HG02970 (cell line): ENCODE results near the gene MATCAP1.

Experiments used
- ATAC-seq: cut with Tn5 transposase; IDR thresholded peaks from one replicate; pipeline ENCODE4 v1.9.1; 2021; ENCODE audit warnings: mild to moderate bottlenecking, moderate library complexity, moderate number of reproducible peaks; ENCODE audit not compliant: unreplicated experiment, low FRiP score

MATCAP1 gene

DNA sequence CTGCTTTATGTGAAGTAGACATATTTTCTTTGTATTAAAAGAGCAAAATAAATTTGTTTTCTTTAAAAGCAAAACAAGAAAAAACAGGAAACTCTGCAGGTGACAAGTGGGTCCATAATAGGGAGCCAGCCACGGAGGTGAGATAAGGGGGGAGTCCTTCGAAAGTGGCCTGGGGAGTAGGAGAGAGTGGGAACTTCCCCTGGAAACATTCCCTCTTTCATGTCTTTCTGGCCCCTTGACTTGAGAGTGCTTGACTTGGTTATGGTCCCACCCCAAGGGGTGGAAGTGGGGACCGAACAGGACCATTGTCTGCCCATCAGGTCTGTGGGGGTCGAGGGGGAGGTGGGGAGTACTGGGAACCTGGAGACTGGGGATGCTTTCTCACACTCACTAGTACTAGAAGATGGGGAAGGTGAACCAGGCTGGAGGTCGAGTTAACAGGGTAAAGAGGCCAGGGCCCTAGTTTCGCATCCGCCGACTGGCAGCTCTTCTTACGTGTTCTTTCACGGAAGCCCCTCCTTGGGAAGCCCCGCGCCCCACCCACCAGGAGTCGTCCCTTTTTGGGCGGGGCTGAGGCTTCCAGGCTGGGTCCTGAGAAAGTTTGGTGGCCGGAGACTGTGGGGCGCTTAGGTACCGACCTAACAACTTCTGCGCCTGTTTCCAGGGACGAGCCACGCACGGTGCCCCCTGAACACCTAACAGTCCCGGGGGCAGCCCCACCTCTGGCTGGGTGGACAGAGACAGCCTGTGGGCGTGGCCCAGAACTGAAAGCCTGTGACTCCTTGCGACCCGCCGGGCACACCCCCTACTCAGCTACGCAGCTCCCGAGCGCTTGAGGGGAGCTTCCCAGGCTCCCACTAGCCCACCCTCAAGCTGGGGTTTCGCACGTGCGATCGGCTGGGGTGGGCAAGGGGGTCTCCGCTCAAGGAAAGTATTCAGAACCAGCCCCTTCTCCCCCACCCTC, 24.8 kb downstream of the MATCAP1 start:
- ATAC-seq, result peak; percentile 42

DNA sequence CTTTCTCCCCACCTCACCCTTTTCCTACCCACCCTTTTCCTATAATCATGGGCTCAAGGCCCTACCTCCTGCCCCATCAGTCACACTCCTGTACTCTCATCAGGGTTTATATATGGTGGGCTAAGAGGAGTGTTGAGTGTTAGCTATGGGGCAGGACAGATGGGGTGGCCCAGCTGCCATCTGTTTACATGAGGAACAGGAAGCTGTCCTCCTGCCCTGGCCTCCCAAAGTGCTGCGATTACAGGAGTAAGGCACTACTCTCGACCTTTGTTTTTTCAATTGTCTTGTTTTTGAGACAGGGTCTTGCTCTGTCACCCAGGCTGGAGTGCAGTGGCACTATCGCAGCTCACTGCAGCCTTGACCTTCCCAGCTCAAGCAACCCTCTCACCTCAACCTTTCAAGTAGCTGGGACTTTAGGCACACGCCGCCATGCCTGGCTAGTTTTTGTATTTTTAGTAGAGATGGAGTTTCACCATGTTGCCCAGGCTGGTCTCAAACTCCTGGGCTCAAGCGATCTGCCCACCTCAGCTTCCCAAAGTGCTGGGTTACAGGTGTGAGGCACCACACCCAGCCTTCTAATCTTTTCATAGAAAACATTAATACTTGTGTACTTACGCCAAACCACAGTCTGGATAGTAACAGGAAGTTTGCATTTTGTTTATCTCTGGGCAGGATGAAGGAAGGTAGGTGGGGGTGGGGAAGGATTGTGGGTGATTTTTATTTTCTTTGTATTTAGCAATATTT, 25.7 kb downstream of the MATCAP1 start:
- no peak for ATAC-seq

DNA sequence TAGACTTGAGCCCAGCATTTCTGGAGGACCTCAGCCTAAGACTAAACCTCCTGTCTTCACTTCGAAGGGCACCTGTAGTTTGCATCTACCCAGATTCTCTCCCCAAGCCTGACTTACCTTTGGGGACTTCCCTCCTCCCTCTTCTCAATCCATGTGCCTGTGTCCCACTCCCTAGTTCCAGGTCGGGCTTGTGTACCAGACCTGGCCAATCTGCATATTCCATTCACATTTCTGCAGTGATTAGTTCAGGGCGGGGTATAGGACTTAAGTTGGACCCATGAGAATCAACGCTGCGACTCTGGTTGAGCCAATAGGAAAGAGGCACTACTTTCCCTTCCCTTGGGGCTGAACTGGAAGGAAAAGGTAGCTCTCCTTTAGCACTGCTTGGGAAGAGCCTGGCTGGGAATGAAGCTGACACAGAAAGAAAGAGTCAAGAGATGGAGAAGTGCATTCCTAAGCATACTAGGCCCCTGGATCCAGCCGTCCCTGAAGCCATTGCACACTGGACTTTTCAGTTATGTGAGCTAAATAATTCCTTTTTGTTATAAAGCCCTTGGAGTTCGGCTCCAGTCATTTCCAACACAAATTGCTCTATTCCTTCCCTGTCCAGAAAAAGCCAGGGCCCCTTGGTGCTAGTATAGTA, 26.5 kb downstream of the MATCAP1 start:
- ATAC-seq, result no peak

DNA sequence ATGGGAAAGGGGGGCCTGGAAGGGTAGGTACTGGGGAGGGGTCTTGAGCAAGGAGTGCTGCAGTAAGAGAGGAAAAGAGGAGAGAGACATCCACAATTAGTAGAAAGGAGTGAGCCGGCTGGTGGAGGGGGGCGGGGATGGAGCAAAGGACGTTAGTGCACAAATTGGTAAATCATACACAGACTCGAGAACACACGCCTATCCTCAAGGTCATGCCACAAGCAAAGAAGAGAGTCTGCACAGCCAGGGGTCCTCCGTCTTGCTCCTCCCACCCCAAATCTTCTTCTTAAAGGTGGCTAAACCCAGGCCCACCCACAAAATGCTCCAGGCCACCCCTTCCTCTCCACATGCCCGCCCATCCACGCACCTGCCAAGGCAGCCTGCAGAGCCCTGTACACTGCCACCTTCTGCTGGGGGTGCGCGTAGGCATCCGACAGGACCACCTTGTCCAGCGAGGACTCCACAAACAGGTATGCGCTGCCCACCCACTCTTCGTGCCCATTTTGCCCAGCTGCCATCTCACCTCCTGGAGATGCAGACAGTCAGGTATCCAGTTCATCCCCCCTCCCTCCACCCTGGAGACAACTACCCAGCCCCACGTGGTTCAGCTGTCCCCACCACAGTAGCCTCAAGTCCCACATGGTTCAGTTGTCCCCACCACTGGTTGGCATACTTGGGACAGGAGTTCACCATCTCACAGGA, 27.5 kb downstream of the MATCAP1 start:
- no peak for ATAC-seq

DNA sequence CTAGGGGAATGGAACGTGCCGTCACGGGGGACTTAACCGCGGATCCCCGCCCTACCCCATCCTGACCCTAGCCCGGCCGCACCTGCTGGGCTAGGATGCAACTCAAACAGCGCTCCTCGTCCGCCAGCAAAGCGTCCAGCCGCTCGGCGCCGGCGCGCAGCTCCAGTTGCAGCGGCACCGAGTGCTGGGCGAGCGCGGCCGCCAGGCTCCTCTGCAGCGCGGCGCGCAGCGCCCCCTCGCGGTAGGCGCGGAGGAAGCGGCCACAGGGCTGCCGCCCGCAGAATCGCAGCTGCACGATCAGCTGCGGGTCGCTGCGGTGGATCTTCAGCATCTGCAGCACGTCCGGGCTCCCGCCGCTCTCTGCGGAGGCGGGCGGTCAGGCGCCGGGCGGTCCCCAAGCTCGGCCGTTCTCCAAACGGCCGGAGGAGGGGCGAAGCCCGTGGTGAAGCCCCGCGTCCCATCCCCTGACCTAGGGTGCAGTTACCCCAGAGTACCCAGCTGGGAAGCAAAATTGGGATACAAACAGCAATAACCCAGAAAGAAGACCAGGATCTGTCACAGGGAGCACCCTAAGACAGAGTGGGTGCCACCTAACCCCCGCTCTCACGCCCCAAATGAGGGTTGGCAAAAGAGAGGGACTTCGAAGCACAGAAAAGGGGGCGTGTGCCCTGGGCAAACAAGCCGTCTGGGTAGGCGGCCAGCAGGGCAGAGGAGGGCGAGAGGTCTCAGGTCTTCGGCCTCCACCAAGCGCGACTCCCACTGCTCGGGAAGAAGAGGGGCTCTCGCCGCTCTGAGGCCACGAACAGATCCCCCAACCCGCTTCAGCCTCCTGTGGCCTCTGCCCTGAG, 28.2 kb downstream of the MATCAP1 start:
- ATAC-seq, result no peak

DNA sequence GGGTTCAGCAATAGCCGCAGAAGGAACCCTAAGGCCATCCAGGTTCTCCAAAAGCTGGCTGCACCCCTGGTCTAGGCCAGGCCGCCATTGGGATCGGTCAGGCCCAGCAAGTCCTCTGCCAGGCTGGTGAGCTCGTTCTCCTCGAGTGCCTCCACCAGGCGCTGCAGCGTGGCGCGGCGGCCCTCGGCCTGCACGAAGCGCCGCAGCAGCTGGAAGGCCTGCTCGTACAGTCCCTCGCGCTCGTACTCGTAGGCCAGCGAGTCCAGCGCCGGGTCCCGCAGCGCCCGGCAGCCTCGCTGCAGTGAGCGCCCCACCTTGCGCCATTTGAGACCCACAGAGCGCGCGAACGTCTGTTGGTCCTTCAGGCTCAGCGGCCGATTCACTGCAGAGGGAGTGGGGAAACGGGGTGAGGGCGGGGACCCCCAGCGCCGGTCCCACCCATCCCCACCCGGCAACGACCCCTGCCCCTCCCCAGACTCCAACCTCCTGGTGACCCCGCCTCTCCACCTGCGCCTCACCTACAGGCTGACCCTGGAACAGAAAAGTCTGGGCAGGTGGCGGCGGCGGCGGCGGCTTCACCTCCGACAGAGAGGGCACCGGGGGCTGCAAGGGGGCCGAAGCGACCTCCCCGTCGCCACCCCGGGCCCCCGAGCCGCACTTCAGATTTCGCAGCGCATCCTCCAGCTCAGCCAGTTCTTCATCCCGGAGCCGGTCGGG, 29.0 kb downstream of the MATCAP1 start:
- no peak for ATAC-seq

DNA sequence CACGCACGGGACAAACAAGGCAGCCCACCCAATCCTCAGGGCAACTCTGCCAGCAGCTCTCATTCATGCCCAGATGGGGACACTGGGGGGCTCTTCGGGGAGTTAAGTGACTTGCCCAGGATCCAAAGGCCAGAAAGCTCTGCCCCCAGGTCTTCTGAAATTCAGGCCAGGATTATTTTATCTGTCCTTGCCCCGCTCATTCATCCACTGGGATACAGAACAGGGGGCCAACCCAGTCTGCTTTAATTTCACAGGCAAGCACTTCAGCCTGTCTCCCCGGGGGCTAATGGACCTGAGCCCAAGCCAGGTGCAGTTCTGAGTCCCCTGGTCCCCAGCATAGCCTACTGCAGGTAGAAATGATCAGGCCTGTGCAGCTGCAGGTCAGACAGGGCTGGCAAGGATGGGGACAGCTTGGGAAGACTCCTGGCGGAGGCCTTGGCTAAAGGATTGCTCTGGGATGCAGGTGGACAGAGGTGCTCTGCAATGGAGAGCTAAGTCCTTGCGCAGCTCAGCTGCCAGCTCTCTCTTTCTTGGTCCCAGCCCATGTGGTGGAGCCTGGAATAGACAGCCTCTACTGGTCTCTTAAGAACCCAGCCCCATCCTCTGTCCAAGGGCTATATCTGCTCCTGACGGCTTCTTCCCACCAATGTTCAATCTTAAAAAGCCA, 32.2 kb downstream of the MATCAP1 start:
- ATAC-seq, result no peak

DNA sequence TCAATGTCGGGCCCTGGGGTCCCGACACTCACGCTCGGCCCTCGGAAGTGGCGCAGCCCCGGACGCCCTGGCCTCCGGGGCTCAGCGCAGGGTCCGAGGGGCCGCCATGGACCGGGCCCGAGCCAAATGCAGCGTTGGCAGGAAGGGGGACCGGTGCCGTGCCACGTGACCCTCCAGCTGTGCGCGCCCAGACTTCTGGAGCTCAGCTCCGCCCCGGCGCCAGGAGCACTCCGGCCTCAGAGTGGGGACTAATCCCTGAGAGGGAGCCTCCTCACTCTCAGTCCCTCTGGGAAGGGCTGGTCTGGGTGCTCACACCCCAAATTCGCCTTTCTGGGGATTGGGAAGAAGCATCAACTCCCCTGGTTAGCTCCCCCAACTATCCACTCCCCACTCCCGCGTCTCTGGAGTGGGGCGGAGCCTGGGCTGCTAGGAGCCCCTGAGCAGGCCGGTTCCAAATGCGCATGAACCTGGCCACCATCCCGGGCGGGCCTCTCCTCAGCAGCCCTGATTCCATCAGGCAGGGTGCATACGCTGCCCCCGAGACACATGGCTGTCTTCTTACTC, 32.8 kb downstream of the MATCAP1 start, which contains the start of gene B3GNT9:
Gene B3GNT9 (minus strand): TSS at position 166 of the 564 bp plus-strand sequence. CDS start 513 bp downstream, outside the sequence.
- no peak for ATAC-seq

DNA sequence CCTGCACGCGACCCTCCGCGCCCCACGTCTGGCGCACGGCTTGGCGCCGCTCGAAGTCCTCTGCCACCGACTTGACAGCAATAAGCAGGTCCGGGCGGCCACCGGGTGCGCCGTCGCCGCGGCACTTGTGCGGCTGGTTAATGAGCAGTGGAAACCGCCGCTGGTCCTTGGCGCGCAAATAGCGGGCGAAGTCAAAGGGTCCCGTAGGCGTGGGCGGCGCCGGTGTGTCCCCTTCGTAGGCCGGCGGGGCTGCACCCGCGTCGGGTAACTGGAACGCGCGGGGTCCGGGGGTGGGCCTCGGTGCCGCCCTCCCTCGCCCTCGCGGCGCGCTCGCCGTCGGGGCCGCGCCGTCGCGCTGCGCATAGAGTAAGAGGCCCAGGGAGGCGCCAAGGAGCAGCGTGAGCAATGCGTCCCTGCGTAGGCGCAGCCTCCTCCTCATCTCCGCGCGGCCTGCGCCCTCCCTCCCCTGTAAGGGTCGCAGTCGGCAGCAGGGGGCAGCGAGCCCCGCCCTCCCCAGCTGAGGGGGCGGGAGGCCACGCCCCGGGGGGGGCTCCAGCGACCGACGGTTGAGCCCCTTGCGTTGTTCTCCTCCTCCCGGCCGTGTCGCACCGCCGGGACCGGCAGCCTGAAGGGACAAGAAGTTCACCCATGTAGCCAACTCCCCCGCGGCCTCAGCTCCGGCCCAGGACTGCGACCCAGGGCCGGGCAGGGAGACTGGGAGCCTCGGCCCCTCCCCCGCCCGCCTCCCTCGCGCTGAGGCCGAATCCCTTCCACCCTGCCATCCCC, 33.5 kb downstream of the MATCAP1 start:
- no peak for ATAC-seq

DNA sequence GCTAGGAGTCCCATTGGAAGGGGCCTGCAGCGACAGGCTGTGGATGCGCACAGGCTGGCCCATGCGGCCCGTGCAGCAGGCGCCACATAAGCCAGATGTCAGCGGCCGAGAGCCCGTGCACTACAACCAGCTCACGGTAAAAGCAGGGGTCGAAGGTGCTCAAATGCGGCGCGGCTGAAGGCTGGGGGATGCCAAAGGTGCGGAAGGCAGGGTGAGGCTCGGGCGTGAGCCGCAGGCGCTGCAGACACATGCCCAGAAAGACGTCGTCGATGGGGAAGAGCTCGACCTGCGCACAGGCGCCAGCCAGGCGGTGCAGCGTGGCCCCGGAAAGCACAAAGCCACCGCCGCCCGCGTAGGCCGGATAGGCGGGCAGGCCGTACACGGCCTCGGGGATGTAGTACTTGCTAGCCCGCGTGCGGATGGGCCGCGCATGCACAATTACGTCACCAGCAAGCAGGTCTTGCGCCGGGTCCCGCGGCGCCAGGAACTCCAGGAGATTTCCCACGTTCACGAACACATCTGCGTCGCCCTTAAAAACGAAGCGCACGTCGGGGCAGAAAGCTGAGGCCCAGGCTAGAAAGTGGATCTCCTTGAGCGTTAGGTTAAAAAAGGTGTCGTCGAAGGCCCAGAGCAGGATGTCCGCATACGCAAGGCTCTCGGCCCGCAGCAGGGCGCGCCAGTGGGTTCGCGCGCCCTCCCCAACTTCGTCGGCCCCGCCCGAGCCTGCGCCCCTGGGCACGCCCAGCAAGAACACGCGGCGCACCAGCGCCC, 34.3 kb downstream of the MATCAP1 start:
- no peak for ATAC-seq

DNA sequence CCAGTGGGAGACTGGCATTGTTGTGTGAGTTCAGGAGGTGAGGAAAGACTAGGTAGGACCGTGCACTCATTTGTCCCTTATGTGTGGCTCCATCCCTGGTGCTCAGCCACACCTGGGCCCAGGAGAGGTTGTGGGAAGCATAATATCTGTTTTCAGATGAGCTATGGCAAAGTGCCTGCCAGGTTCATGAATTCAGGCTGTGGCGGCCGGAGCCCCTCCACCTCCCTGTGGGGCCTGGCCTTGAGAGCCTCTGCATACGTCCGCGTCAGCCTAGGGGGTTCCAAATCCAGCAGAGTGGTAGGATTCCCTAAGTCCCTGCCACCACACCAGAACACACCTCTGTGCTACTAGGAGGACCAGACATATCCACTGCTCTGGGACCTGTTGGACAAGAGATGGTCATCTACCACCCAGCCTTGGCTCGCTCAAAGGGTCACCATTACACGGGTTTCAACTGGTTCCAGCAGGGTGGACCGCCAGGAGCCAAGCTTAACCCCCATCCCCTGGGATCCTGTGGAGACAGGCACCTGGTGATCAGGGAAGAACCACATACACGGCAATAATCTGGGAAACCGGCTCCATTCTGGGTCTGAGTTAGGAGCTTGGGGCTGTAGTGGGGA, 35.0 kb downstream of the MATCAP1 start:
- no peak for ATAC-seq

DNA sequence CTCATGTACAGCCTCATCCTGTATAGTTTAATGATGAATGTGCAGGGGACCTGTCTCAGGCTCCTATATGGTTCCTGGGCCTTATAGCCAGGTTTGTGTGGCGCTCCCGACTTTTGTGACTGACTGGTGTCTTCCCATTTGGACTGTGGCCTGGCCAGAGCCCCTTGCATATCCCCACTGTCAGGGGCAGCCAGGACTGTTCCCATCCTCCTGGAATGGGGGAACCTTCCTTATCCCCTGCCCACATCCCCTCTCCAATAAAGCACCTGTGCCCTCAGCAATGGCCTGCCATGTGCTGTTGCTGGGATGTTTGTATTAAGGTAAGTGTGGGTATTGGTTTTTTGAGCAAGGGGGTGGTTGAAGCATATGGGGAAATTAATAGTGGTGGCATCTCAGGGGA, 35.5 kb downstream of the MATCAP1 start:
- no peak for ATAC-seq

DNA sequence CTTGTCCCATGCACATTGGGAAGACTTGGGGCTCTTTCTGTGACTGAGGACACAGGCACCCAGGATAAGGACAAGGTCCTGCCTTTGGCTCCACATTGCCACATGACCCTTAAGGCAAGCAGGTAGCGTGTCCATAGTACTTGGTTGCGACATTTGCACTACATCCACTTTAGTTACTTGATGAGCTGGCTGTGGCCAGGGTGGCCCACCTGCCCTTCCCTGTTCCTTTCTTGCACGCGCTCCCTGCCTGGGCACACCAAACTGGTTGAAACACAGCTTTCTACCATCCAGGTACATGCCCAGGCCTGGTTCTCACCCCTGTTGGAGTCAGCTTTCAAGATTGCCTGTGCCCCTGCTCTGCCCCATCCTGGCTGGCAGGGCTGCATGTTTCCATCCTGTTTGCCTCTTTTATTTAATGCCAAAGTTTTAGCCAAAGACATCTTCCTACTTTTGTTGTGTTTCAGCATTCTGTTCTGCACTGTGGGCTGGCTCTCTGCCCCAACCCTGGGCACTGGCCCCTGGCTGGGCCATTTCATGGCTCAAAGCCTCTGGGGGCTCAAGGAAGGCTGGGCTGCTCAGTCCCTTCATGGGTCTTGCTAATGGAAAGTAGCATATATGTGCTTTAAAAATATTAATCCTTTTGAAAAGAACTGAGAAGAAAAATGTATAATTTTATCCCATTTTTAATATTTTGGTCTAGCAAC, 36.2 kb downstream of the MATCAP1 start:
- no peak for ATAC-seq

DNA sequence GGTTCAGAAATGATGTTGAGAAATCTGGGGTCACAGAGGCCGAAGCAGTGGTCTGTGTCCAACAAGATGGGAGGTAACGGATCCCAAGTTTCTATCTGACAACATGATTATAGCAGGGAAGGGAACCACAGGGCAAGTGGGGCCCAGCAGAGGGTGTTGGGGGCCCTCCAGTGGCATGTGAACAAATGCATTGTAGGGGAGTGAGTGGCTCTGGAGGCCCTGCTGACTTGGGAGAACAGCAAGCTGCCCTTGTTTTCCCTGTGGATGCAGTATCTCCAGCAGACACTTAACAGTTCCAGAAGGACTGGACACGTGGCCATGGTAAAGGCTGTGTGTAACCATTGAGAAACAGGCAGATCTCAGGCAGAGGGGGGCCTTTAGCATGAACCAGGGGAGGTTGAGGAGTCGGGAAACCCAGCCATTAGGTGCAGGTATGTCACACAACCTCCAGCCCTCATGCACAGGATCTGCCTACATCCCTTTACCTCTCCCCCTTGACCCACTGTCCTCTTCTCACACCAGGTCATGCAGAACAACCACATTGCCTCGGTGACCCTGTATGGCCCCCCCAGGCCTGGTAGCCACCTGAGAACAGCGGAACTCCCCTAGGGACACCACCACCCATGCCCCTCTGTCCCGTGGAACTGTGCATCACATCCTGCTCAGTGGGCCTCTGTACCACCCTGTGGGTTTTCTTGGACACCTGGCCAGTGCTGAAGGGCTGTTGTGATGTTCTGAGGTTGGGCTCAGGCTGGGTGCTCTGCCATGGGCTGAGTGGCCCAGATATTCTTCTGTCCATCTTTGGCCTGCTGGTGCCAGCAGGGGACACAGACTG, 37.0 kb downstream of the MATCAP1 start:
- ATAC-seq, result no peak

DNA sequence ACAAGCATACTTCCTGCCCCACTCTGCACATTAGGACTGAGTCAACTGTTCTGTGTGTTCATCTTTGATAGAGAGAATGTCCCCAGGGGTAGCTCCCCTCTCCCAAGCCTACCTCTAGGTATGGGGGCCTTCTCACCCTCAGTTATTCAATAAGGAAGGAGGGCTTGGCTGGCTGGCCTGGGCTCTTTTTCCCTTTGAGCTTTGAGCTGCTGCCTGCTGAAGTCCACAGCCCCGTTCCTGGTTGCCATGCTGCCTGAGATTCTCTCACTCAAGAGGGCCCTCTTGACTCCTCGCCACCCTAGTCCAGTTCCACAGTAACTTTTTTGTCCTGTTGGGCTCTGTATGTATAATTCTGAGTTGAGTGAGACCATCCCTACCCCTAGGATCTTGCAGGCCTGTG, 38.0 kb downstream of the MATCAP1 start:
- ATAC-seq, result no peak
